Stimulated activated CD4-positive, alpha-beta T cell treated with anti-CD3 and anti-CD28 coated beads, Interleukin-12 subunit alpha, Interleukin-12 subunit beta, amount 100 ng/mL, for 4 hours (primary cell): ENCODE measurements around the gene PPCDC.
A peak's percentile ranks its signal among the peaks of the same experiment; 100 is the strongest.

Experiments used
- DNase-seq: peaks from one replicate; pipeline ENCODE4 v3.0.0-alpha.2; 2020

PPCDC gene, protein sequence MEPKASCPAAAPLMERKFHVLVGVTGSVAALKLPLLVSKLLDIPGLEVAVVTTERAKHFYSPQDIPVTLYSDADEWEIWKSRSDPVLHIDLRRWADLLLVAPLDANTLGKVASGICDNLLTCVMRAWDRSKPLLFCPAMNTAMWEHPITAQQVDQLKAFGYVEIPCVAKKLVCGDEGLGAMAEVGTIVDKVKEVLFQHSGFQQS

GRCh38 chr15:75023181-75023871 is at the start of gene PPCDC:
Gene PPCDC, plus strand, starts transcription at chr15:75023590. Its CDS starts 4,729 bp downstream, at chr15:75028319.
- peak; percentile 90 for DNase-seq

GRCh38 chr15:74976159-74976558 is 47.2 kb upstream of the PPCDC start:
- no peak for DNase-seq

GRCh38 chr15:74977599-74977998 is 45.8 kb upstream of the PPCDC start:
- DNase-seq: no peak

DNA sequence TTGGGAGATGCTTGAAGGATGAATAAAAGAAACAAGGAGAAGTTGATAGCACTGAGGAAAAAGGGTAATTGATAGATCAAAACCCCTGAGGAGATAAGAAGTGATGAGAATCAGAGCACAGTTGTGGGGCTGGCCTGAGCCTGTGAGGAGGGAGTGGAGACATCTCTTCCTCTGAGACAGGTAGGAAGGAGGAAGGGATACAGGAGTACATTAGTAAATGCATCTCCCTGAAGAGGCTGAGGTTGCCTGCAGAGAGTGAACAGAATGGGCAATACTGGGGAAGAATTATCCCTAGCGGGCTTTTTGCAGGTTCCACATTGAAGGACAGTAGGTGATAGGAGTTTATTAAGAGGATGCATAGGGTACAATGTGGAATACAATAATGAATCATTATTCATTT is 45.3 kb upstream of the PPCDC start:
- no peak for DNase-seq

- DNase-seq: no peak
Observed at GRCh38 chr15:74978503-74978902, 44.9 kb upstream of the PPCDC start.

DNA sequence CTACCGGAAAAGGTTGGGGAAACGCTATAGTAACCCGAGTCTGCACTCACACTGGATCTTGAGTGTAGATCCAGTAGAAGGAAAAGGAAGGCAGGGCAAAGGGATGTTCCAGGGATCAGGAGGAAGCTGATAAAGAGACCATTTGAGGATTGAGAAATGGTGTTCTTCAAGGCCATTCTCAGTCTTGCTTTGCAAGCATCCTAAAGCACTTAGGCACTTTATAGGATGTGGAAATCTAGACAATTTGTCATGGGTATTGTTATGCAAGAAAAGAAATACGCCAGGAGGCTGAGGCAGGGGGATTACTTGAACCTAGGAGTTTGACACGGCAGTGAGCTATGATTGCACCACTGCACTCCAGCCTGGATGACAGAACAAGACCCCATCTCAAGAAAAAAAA is 41.2 kb upstream of the PPCDC start:
- DNase-seq: no peak

DNA sequence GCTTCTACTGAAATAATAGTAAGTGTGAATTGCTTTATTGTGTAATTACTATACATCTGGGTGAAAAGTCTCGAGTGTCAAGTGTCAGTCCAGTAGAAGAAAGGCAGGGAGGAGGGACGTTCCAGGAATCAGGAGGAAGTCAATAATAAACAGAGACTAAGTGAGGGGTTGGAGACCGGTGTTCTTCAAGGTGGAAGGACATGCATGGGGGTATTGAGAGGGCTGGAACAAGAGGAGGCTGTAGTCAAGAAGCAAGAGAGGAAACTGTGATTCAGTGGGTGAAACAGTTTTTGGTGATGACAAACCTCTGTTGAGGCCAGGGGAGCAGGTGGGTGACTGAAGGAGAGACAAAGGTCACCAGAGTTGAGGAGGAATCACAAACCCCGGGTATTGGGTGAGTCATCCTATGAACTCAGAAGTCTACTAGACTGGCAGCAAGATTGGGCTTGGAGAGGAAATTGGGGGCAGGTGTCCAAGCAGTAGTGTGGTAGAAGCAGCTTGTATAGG is 39.6 kb upstream of the PPCDC start:
- no peak for DNase-seq

DNA sequence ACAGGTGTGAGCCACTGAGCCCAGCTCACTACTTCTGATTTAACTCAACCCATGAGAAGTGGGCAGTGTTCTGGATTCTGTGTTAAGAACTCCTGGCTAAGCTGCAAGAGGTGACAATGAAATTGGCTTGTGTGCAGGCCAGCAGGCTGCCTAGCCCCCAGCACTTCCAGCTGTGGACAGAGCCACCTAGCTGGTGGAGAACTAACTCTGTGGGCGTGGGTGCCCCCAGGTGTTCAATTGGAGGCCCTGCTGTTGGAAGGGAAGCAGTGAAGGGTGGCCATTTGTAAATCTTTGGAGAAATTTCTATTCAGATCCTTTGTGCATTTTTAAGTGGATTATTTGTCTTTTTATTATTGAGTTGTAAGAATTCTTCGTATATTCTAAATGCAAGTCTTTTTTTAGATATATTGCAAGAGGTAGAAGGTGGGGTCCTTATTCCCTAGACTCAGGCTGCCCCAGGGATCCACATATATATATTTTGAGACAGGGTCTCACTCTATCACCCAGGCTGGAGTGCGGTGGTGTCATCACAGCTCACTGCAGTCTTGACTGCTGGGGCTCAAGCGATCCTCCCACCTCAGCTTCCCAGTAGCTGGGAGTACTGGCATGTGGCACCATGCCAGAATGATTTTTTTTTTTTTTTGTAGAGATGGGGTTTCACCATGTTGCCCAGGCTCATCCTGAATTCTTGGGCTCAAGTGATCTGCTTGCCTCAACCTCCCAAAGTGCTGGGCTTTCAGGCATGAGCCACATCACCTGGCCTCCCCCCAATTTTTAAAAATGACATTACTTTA is 35.2 kb upstream of the PPCDC start:
- no peak for DNase-seq

DNA sequence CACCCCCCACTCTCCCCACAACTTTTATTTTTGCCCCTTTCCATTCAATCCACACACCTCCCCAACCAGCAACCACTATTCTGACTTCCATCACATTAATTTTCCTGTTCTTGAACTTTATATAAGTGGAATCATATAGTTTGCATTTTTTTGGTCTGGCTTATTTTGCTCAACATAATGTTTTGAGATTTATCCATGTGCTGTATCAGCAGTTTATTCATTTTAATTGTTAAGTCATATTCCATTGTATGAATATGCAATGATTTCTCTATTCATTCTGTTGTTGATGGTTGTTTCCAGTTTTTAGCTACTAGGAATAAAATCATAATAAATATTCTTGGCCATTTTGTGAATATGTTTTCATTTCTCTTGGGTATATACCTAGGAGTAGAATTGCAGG is 33.9 kb upstream of the PPCDC start:
- no peak for DNase-seq

- no peak for DNase-seq
Observed at GRCh38 chr15:74992619-74993018, 30.8 kb upstream of the PPCDC start.

DNA sequence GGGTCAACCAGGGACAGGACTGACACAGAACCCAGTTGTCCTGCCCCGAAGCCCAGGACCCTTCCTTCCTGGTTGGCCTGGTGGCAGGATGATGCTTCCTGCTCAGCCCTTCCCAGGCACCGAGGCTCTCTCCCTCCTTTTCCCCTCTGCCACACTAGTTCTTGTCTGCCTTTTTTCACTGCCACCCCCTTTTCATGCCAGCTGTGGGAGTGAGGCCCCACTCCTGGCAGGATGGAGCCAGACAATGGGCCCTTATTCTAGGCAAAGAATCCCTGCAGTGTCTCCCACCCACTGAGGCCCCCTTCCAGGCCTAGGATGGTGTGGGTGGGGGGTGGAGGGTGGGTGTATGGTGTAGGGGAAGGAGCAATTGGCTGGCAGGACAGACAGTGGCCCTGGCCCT is 29.2 kb upstream of the PPCDC start:
- no peak for DNase-seq

- no peak for DNase-seq
Observed at GRCh38 chr15:74994685-74995084, 28.7 kb upstream of the PPCDC start.

- peak; percentile 89 for DNase-seq
Observed at GRCh38 chr15:74995182-74995778, 28.1 kb upstream of the PPCDC start, which contains the start of gene SCAMP5. Gene SCAMP5, plus strand, starts transcription at chr15:74995563. Its CDS starts 16,277 bp downstream, at chr15:75011840.

DNA sequence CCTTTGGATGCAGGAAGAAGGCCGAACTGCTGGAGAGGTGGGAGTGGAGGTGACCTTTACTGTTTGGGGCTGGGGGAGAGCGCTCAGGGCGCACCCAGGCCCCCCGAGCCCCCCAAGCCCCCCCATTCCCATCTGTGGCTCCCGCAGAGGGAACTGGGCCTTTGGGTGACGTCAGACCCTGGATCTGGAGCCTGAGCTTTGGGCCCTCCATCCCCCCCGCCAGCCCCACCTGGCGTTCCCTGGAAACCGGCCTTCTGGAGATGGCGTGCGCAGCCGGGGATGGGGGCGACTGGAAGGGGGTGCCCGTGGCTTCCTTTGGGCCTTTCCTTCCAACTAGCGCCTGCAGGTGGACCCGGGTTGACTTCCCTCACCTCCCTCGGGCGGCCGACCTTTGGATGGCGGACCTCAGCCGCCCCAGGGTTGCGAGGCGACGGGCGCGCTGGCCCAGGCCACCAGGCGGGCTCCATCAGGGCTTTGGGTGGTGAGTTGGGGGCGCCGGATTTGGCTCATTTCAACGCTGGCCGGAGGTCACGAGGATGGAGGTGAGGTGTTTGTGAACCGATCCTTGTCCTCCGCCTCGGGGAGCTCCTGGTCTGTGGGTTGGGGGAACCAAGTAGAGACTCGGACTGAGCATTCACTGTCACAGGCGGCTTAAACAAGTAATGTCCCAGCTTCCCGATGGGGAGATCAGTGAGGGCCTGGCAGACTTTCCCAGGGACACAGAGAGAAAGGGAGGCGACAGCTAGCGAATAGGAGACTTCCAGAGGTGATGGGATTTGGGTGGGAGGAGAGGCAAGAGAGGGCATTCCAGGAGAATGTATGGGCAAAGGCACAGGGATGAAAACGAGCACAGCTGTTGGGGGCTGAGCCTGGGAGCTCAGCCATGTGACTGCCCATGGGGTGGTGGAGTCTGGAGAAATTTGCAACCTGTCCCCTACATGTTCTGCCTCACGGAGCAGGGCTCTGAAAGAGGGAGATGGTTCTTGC is 27.3 kb upstream of the PPCDC start:
- no peak for DNase-seq

GRCh38 chr15:74997141-74997540 is 26.2 kb upstream of the PPCDC start:
- no peak for DNase-seq

DNA sequence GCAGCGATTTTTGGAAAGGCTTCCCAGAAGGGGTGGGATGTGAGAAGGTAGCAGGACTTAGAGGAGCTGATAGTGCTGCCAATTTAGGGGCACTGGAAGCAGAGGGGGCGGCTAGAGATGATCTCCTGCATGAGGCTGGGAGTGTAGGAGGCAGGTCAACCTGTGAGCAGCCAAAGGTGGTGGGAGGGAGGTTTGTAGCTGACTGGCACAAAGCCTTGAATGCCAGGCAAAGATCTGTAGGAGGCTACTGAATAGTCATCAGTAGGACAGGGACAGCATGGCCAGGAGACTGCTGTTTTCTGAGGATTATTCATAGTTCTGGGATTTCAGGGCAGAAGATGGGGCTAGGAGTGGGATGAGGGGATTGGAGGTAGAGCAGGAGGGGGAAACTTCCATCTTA is 25.8 kb upstream of the PPCDC start:
- no peak for DNase-seq

- no peak for DNase-seq
Observed at GRCh38 chr15:75001310-75001709, 22.1 kb upstream of the PPCDC start.

- DNase-seq: no peak
Observed at GRCh38 chr15:75002398-75002797, 21.0 kb upstream of the PPCDC start.

- DNase-seq: no peak
Observed at GRCh38 chr15:75007216-75007615, 16.2 kb upstream of the PPCDC start.

- no peak for DNase-seq
Observed at GRCh38 chr15:75008221-75008625, 15.2 kb upstream of the PPCDC start.

DNA sequence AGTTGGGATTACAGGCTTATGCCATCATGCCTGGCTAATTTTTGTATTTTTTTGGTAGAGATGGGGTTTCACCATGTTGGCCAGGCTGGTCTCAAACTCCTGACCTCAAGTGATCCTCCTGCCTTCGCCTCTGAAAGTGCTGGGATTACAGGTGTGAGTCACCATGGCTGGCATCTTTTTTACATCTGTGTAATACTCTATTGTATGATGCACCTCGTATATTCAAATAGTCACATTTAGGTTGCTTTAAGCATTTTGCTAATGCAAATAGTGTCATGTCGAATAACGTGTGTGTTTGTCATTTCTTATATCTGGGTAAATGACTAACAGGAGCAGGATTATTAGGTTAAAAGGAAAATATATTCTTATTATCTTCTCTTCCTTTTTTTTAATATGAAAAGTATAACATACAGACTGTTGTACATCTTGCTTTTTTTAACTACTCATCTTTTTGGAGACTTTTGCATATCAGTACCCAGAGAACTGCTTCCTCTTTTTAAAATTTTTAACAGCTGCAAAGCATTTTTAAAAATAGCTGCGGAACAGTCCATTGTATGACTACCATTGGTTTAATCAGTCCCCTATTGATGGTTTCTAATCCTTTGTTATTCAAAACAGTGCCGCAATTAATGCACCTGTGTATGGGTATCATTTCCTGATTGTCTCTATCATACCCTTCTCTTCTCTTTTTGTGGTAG is 14.6 kb upstream of the PPCDC start:
- no peak for DNase-seq
